AG09319 (cell line): Measurements from ENCODE around the gene TDRD9.

Experiments
- DNase-seq: peaks from one replicate; pipeline ENCODE4 v3.0.0-alpha.2; 2010; ENCODE audit warnings: low read depth; ENCODE audit errors: extremely low read depth
- TF ChIP-seq, protein P1 (sequence below): IDR thresholded peaks from 2 replicates; pipeline ENCODE4 v1.5.1; 2011; ENCODE audit warnings: low read depth, mild to moderate bottlenecking, inconsistent platforms, low read length, moderate library complexity

Gene TDRD9

DNA sequence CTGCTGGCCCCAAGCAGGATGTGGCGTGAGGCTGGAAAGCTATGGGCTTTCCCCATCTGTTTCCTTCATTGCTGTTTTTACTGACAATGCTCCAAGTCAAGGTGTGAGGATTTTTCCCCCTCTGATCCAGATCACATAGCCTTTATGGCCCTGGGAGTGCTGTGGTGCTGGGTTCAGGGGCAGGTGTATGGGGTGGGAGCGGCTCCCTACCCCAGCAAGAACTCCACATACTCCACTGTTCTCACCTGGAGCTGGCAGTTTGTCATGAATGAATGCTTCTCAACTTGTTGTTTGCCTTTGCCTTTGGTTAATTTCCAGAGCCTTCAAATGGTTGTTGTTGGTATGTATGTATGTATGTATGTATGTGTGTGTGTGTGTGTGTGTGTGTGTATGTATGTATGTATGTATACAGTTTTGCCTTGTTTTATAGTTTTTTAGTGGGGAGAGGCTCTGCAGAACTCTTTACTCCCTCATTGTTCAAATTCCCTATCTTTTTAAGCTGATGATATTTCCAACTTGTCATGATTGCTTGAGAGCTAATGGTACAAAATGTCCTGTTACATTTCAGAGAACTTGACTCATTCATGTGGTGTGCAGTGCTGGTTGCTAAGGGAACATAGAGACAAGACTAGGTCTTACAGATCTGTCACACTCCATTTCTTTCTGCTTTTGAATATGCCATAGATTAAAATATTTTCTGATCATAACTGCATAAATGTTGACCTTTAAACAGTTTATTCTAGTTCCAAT lies 120.7 kb downstream of the TDRD9 start:
- TF ChIP-seq, protein P1, sequence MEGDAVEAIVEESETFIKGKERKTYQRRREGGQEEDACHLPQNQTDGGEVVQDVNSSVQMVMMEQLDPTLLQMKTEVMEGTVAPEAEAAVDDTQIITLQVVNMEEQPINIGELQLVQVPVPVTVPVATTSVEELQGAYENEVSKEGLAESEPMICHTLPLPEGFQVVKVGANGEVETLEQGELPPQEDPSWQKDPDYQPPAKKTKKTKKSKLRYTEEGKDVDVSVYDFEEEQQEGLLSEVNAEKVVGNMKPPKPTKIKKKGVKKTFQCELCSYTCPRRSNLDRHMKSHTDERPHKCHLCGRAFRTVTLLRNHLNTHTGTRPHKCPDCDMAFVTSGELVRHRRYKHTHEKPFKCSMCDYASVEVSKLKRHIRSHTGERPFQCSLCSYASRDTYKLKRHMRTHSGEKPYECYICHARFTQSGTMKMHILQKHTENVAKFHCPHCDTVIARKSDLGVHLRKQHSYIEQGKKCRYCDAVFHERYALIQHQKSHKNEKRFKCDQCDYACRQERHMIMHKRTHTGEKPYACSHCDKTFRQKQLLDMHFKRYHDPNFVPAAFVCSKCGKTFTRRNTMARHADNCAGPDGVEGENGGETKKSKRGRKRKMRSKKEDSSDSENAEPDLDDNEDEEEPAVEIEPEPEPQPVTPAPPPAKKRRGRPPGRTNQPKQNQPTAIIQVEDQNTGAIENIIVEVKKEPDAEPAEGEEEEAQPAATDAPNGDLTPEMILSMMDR = no peak
- DNase-seq = no peak

DNA sequence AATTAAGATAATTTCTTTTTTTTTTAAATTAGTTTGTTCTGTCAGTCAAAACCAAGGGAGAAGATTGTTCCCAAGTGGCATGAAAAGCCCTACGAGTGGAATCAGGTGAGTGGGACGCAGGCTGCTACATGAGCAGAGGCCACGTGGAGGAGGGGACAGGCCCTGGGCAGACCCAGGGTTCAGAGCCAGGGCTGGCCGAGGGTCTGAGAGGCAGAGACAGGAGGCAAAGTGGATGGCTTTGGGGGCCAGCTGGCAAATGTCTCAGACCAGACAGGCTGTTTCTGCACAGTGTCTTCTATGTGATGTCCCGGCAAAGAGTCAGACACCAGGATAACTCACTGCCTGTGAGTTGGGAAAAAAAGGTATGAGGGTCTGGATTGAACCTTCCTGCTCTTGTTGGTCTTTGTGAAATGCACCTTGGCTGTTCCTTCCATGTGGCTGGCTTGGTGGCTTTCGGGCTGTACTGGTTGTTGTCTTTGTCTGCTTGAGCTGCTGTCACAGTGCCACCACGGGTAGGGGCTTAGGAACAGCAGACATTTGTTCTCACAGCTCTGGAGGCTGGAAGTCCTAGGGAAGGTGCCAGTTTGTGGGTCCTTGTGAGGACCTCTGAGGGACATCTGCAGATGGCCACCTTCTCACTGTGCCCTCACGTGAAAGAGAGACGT lies 121.5 kb downstream of the TDRD9 start:
- TF ChIP-seq, protein P1 = no peak
- DNase-seq = no peak

DNA sequence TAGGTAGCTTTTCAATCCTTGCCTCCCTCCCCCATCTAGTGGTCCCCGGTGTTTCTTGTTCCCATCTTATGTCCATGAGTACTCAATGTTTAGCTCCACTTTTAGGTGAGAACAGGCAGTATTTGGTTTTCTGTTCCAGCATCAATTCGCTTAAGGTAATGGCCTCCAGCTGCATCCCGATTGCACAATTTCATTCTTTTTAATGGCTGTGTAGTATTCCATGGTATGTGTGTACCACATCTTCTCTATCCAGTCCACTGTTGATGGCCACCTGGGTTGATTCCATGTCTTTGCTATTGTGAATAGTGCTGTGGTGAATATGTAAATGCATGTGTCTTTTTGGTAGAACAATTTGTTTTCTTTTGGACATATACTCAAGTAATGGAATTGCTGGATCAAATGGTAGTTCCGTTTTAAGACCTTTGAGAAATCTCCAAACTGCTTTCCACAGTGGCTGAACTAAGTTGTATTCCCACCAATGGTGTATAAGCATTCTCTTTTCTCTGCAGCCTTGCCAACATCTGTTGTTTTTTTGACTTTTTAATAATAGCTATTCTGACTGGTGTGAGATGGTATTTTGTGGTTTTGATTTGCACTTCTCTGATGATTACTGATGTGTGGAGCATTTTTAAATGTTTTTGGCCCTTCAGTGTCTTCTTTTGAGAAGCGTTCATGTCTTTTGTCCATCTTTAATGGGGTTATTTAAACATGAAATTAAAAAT lies 123.0 kb downstream of the TDRD9 start:
- TF ChIP-seq, protein P1 = no peak
- DNase-seq = no peak

- TF ChIP-seq, protein P1 = no peak
- DNase-seq = no peak
Measured at GRCh38 chr14:104054222-104054905, 126.1 kb downstream of the TDRD9 start.

GRCh38 chr14:104062281-104062680 lies 134.0 kb downstream of the TDRD9 start:
- no peak for DNase-seq
- TF ChIP-seq, protein P1 = no peak

DNA sequence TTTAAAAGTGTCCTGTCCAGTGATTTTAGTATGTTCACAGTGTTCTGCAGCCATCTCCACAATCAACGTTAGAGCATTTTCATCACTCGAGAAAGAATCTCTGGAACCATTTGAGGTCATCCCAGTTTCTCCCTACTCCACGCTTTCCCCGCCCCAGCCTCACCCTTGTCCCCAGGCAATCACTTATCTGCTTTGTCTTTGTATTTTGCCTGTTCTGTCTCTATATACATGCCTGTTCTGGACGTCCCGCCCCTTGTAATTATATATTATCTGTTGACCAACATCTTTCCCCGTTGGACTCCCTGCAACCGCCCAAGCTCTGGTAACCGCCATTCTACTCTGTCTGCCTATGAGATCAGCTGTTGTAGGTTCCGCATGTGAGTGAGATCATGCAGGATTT lies 135.7 kb downstream of the TDRD9 start:
- TF ChIP-seq, protein P1 = no peak
- DNase-seq = no peak

GRCh38 chr14:104066279-104066678 lies 138.0 kb downstream of the TDRD9 start:
- no peak for DNase-seq
- TF ChIP-seq, protein P1 = no peak
